ENCODE results near the gene SYT12. TPM values are rescaled to one million over a fixed set of nuclear protein-coding genes. Genes with fewer than 3 reads are reported as not detected.

SYT12 gene
- total and polyA plus RNA-seq, 2 of the 13 experiments (the other 11 are each of a cell fraction or from before 2014, with no cell fraction given), result 0.01 to 0.02 TPM

- TF ChIP-seq GATAD2A (CRISPR knock-in tag; IDR thresholded peaks at IDR 0.05), result no peak
- no peak for TF ChIP-seq U2AF1 (optimal IDR thresholded peaks at IDR 0.05; ENCODE audit: low read depth, low read length)
- TF ChIP-seq NFKB2 (CRISPR knock-in tag; IDR thresholded peaks at IDR 0.05; ENCODE audit: borderline replicate concordance), result peak; percentile 6; the same call in 1 of the 2 replicates
- peak; percentile 79; the same call in 1 of the 2 replicates for TF ChIP-seq ZNF263 (CRISPR knock-in tag; IDR thresholded peaks at IDR 0.05)
- TF ChIP-seq TARDBP (CRISPR knock-in tag; IDR thresholded peaks at IDR 0.05), result no peak
- no peak for TF ChIP-seq MZF1 (CRISPR knock-in tag; IDR thresholded peaks at IDR 0.05; ENCODE audit: borderline replicate concordance)
- no peak for TF ChIP-seq MAX (IDR thresholded peaks at IDR 0.05)
- TF ChIP-seq TEAD3 (CRISPR knock-in tag; optimal IDR thresholded peaks at IDR 0.05; ENCODE audit: borderline replicate concordance), result peak; percentile 39
- no peak for TF ChIP-seq ARNT2 (CRISPR knock-in tag; IDR thresholded peaks at IDR 0.05; ENCODE audit: low read depth)
- peak; percentile 84 for TF ChIP-seq ZSCAN22 (CRISPR knock-in tag; IDR thresholded peaks at IDR 0.05)
Measured at GRCh38 chr11:67055812-67056211, 32.9 kb downstream of the SYT12 start (continued).

- Histone ChIP-seq H3K36me3 (replicated peaks in 1 of 2; ENCODE audit: control insufficient read depth in 1 of 2, insufficient read depth in 2 of 2, low read length in 2 of 2) (no peaks in the 10 kb centered on the region), H3K27me3 (ENCODE audit: control insufficient read depth in 1 of 2, insufficient read depth in 2 of 2, low read length in 2 of 2) (peaks cover 1 to 23% of the 10 kb centered on the region in 2 experiments; a peak in 1 of 5 replicates), H3K4me3 (replicated peaks in 1 of 3; ENCODE audit: insufficient read depth in 1 of 3, low read depth in 2 of 3, low read length in 3 of 3) (peak within 1 kb of the TSS; percentile 59 to 78 (median 64)), H3K9me3 (ENCODE audit: low read length) (no peaks in the 10 kb centered on the region), H2AFZ (ENCODE audit: low read length) (no peak within 1 kb of the TSS), H3K9ac (ENCODE audit: insufficient read depth, low read depth, low read length) (peak within 1 kb of the TSS; percentile 63), H3K4me2 (ENCODE audit: low read depth, low read length) (peak within 1 kb of the TSS; percentile 92), H3K79me2 (ENCODE audit: insufficient read depth, low read length) (no peaks in the 10 kb centered on the region), H4K20me1 (ENCODE audit: insufficient read depth, low read length) (no peaks in the 10 kb centered on the region), H3K4me1 (ENCODE audit: insufficient read depth, low read length) (peaks cover 63% of the 10 kb centered on the region), H3K27ac (ENCODE audit: extremely low read length, insufficient read depth, low read length) (no peak within 1 kb of the TSS)
- ChIA-PET POLR2A (no interaction called here), CTCF (ENCODE audit: low intra/inter-chr PET ratio, low total read pairs) (no interaction called here)
- DNase-seq (ENCODE audit: low spot score) (no peak), FAIRE-seq (no peak), ATAC-seq (peak; percentile 70)
- WGBS (ENCODE audit: low lambda C conversion rate), result 7% methylated on average over 3 of the region's 72 CpGs
- intact Hi-C loops (cut with micrococcal nuclease; ENCODE audit: unreplicated experiment), result no loop called here
- in situ Hi-C loops (cut with HindIII; ENCODE audit: extremely low pct_ligation_motif_present, low pct_unique_long_range_greater_than_20kb), result no loop called here
- BruUV-seq (replicated peaks), result no TSS peak
- TF ChIP-seq KDM1A (CRISPR knock-in tag; IDR thresholded peaks at IDR 0.05) (no peak), POLR2G (IDR thresholded peaks at IDR 0.05; ENCODE audit: low read depth, low read length) (0 out of 2 replicates have a peak, but pooled peaks have one; percentile 37), ARID4A (CRISPR knock-in tag; IDR thresholded peaks at IDR 0.05; ENCODE audit: borderline replicate concordance) (peak; percentile 28; the same call in 1 of the 2 replicates), MAX (IDR thresholded peaks at IDR 0.05) (peak; percentile 49; the same call in 1 of the 2 replicates), RARG (CRISPR knock-in tag; IDR thresholded peaks at IDR 0.05; ENCODE audit: low read depth) (no peak), ZNF777 (CRISPR knock-in tag; IDR thresholded peaks at IDR 0.05) (peak; percentile 89), MAZ (IDR thresholded peaks at IDR 0.05; ENCODE audit: borderline replicate concordance, low read depth, low read length) (no peak), MAZ (CRISPR knock-in tag; IDR thresholded peaks at IDR 0.05; ENCODE audit: low read depth) (peak; percentile 62; the same call in 1 of the 2 replicates), POGZ (CRISPR knock-in tag; IDR thresholded peaks at IDR 0.05) (no peak), ZNF260 (CRISPR knock-in tag; IDR thresholded peaks at IDR 0.05; ENCODE audit: borderline replicate concordance, low read depth) (no peak)
Measured at GRCh38 chr11:67056267-67057204, 33.6 kb downstream of the SYT12 start, which contains the start of gene RHOD. TSS of gene RHOD (plus strand) at chr11:67056847. CDS start at chr11:67056903, 56 bp downstream.

All from HepG2 (cell line).